WERI-Rb-1 (cell line): ENCODE results near the gene IFI44L.

ENCODE experiments used
- DNase-seq: peaks from one replicate; pipeline ENCODE4 v3.0.0-alpha.2; 2020
- H3K27ac ChIP-seq: fragments of 250-450 bp; sonication (Bioruptor Pico); 2 replicates; pipeline ENCODE4 v1.5.1; 2020; ENCODE audit warnings: mild to moderate bottlenecking, moderate library complexity
- H3K27me3 ChIP-seq: fragments of 250-450 bp; sonication (Bioruptor Pico); 2 replicates; pipeline ENCODE4 v1.5.1; 2021; ENCODE audit warnings: mild to moderate bottlenecking, low read depth, moderate library complexity; ENCODE audit not compliant: insufficient read depth, severe bottlenecking
- H3K36me3 ChIP-seq: fragments of 250-450 bp; sonication (Bioruptor Pico); 2 replicates; pipeline ENCODE4 v1.5.1; 2020; ENCODE audit warnings: mild to moderate bottlenecking, moderate library complexity
- H3K4me3 ChIP-seq: 2 replicates; pipeline ENCODE4 v1.5.1; 2011; ENCODE audit warnings: low read depth, mild to moderate bottlenecking, control low read depth, low read length
- H3K9me3 ChIP-seq: fragments of 250-450 bp; sonication (Bioruptor Pico); 2 replicates; pipeline ENCODE4 v1.5.1; 2021; ENCODE audit warnings: mild to moderate bottlenecking, moderate library complexity; ENCODE audit not compliant: severe bottlenecking
- TF ChIP-seq, protein P1 (sequence below): IDR thresholded peaks from 2 replicates; pipeline ENCODE4 v1.5.1; 2011; ENCODE audit warnings: low read depth, mild to moderate bottlenecking, control low read depth, inconsistent platforms, low read length

IFI44L gene

DNA sequence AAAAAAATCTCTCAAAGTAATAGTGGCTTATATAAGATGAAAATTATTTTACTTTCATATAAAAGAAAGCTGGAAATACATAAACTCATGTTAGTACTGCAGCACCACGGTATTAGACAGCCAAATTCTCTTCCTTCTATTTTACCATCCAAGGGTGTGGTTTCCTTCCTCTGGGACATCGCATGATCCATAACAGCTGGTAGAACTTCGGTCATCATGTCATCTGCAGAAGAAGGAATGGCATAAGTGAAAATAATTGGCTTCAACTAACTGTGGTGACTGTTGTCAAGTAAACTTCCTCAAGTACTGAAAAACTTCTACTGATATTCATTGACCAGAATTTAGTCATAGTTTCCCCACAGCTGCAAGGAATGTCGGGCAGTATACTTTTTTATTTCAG is 28.3 kb upstream of the IFI44L start:
- no peaks in the 10 kb centered on the region for H3K27me3 ChIP-seq
- H3K36me3 ChIP-seq = no peaks in the 10 kb centered on the region
- TF ChIP-seq, protein P1, sequence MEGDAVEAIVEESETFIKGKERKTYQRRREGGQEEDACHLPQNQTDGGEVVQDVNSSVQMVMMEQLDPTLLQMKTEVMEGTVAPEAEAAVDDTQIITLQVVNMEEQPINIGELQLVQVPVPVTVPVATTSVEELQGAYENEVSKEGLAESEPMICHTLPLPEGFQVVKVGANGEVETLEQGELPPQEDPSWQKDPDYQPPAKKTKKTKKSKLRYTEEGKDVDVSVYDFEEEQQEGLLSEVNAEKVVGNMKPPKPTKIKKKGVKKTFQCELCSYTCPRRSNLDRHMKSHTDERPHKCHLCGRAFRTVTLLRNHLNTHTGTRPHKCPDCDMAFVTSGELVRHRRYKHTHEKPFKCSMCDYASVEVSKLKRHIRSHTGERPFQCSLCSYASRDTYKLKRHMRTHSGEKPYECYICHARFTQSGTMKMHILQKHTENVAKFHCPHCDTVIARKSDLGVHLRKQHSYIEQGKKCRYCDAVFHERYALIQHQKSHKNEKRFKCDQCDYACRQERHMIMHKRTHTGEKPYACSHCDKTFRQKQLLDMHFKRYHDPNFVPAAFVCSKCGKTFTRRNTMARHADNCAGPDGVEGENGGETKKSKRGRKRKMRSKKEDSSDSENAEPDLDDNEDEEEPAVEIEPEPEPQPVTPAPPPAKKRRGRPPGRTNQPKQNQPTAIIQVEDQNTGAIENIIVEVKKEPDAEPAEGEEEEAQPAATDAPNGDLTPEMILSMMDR = no peak
- peaks cover 5% of the 10 kb centered on the region for H3K9me3 ChIP-seq
- H3K4me3 ChIP-seq = no peak overlapping the region
- DNase-seq = no peak
- no peak overlapping the region for H3K27ac ChIP-seq

DNA sequence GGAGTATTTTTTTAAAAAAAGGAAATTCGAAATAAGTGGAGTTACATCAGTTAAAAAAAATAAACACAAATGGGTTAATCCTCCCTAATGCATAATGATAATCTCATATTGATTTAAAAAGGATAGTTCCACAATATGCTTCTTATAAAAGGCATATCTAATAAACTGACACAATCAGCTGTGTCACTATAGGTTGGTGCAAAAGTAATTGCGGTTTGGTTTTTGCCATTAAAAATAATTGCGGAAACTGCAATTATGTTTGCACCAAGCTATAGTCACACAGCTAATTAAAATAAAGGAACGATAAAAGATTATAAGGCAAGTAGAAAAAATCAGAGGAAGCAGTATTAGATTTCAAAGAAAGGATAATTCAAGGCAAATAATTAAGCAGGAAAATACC is 21.0 kb upstream of the IFI44L start:
- Histone ChIP-seq H3K27me3 (no peaks in the 10 kb centered on the region), H3K27ac (no peak overlapping the region), H3K4me3 (no peak overlapping the region), H3K9me3 (peaks cover 5% of the 10 kb centered on the region), H3K36me3 (no peaks in the 10 kb centered on the region)
- TF ChIP-seq, protein P1 = no peak
- DNase-seq = no peak

DNA sequence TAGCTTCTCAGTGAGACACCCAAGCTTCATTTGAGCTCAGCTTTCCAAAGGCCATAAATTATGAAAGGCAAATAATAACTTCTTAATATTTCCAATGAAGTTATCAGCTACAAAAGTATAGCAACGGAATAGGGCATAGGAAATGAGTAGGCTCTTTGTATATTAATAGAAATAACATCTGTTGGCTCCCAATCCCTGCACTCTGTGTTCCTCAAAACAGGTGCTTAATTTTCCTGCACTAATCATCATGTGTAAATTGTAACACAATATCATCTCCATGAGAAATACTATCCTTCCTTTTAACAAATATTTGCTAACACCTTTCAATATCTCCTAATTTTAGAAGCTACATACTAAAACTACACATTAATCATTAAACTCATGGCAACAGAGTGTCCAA is 19.2 kb upstream of the IFI44L start:
- Histone ChIP-seq H3K27me3 (no peaks in the 10 kb centered on the region), H3K4me3 (no peak overlapping the region), H3K9me3 (no peaks in the 10 kb centered on the region), H3K36me3 (no peaks in the 10 kb centered on the region), H3K27ac (no peak overlapping the region)
- TF ChIP-seq, protein P1 = no peak
- DNase-seq = no peak

DNA sequence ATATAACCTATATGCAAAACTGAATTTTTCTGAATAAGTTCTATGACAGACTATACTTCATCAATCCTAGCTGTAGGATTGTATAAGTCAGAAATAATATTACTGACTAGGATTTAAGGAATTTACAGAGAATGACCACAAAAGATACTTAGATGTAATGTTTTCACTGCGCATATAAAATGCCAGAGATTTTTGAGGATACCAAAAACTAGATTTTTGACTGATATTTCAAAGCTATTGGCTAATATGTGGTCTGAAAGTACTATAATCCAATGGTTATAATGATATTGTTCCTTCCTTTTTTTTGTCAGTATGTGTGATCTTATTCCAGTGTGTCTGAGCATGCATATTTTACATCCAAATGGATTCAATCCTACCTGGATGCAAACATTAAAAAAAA is 17.0 kb upstream of the IFI44L start:
- DNase-seq = no peak
- Histone ChIP-seq H3K36me3 (no peaks in the 10 kb centered on the region), H3K27me3 (no peaks in the 10 kb centered on the region), H3K9me3 (no peaks in the 10 kb centered on the region), H3K4me3 (no peak overlapping the region), H3K27ac (no peak overlapping the region)
- TF ChIP-seq, protein P1 = no peak

DNA sequence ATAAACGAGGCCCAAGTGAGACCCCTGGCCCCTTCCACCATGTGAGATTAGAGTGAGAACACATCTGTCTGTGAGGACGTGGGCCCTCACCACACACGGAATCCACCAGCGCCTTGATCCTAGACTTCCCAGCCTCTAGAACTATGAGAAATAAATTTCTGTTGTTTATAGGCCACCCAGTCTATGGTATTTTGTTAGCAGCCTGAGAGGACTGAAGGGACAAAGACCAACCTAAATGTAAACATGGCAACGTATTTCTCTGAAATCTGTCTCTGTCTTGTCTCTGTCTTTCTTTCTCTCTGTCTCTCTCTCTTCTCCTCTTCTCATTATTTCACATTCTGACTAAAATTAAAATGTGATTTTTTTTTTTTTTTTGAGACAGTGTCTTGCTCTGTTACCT is 15.6 kb upstream of the IFI44L start:
- DNase-seq = no peak
- no peaks in the 10 kb centered on the region for H3K9me3 ChIP-seq
- H3K36me3 ChIP-seq = no peaks in the 10 kb centered on the region
- TF ChIP-seq, protein P1 = no peak
- no peaks in the 10 kb centered on the region for H3K27me3 ChIP-seq
- no peak overlapping the region for H3K4me3 ChIP-seq
- H3K27ac ChIP-seq = no peak overlapping the region

DNA sequence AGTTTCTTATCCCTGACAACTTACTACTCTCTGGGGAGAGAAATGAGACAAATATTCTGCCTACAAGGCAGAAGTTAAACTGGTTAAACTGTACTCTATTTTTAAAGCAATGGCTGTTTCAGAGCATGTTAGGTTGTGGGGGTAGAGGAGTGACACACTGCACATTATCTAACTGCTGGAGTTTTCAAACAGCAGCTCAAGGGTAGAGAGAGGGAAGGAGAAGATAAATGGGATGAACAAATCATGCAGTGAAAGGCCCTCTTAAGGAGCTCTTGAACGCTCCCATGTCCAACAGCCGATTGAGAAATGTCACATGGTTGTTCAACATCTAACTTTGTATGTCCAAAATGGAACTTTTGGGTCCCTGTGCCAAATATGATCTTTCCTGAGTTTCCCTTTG is 14.0 kb upstream of the IFI44L start:
- Histone ChIP-seq H3K27ac (no peak overlapping the region), H3K36me3 (no peaks in the 10 kb centered on the region), H3K27me3 (no peaks in the 10 kb centered on the region), H3K9me3 (no peaks in the 10 kb centered on the region), H3K4me3 (no peak overlapping the region)
- TF ChIP-seq, protein P1 = no peak
- no peak for DNase-seq
